Activated CD4-positive, alpha-beta memory T cell treated with anti-CD3 and anti-CD28 coated beads for 36 hours (primary cell): ENCODE results near the gene PSMC3IP. TPM values are rescaled to one million over a fixed set of nuclear protein-coding genes. Genes with fewer than 3 reads are reported as not detected.
"Not testable (repeated sequence)": the region's sequence is repeated elsewhere in the genome, so short reads cannot be mapped to it uniquely, and the experiment has no call there.

Experiments used
- CTCF ChIA-PET: fragments of 350-600 bp; sonication (Branson Sonifier 250); formaldehyde crosslinking; loops from one replicate; lab custom pipeline; 2021; ENCODE audit warnings: antibody characterized with exemption, inconsistent platforms; lab: Charles Lee
- POLR2A ChIA-PET: fragments of 350-600 bp; sonication (Branson Sonifier 250); formaldehyde crosslinking; loops from one replicate; lab custom pipeline; 2021; ENCODE audit warnings: antibody characterized with exemption; lab: Charles Lee
- DNase-seq: peaks from one replicate; pipeline ENCODE4 v3.0.0-alpha.2; 2020
- H3K27ac Mint-ChIP-seq: one replicate; pipeline ENCODE4 v1.8.0; 2021; ENCODE audit warnings: mixed read lengths
- H3K27me3 Mint-ChIP-seq: one replicate; pipeline ENCODE4 v1.8.0; 2021; ENCODE audit warnings: mixed read lengths
- H3K36me3 Mint-ChIP-seq: one replicate; pipeline ENCODE4 v1.8.0; 2021; ENCODE audit warnings: mixed read lengths
- H3K4me1 Mint-ChIP-seq: one replicate; pipeline ENCODE4 v1.8.0; 2021; ENCODE audit warnings: low read depth, mixed read lengths
- H3K4me3 Mint-ChIP-seq: one replicate; pipeline ENCODE4 v1.8.0; 2021; ENCODE audit warnings: mild to moderate bottlenecking, mixed read lengths
- H3K9me3 Mint-ChIP-seq: one replicate; pipeline ENCODE4 v1.8.0; 2021; ENCODE audit warnings: mixed read lengths
- intact Hi-C: fragments of 100-400 bp; cut with micrococcal nuclease; formaldehyde crosslinking; loops from one replicate; pipeline ENCODE4 v1.15.1; 2023
- total RNA-seq, 2 experiments: library from RNA; stranded (reverse); gene quantifications; one replicate each; pipeline ENCODE4 v1.2.3, GENCODE V29; 2021

The PSMC3IP gene
- total RNA-seq, 2 experiments from 2014 or later: 26.4 to 29.4 TPM

DNA sequence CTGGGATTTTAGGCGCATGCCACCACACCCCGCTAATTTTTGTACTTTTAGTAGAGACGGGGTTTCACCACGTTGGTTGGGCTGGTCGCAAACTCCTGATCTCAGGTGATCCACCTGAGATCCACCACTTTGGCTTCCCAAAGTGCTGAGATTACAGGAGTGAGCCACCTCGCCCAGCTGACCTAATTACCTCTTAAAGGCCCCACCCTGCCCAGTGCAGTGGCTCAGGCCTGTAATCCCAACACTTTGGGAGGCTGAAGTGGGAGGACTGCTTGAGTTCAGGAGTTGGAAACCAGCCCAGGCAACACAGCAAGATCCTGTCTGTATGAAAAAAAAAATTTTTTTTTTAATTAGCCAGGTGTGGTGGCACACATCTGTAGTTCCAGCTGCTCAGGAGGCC is 18.5 kb downstream of the PSMC3IP start:
- Mint-ChIP-seq H3K36me3 (peaks cover 7% of the 10 kb centered on the region), H3K9me3 (no peaks in the 10 kb centered on the region), H3K4me3 (no peak overlapping the region), H3K27me3 (no peaks in the 10 kb centered on the region), H3K4me1 (peaks cover 29% of the 10 kb centered on the region), H3K27ac (no peak overlapping the region)
- intact Hi-C loops: no loop called here
- no peak for DNase-seq
- POLR2A ChIA-PET: interaction anchor here (0.9 kb wide), 1 partner anchor 22 kb away, joined by 5 read pairs; no protein-coding TSS in a partner anchor
- CTCF ChIA-PET: interaction anchor here (1.0 to 2.1 kb wide), 4 partner anchors 10 to 41 kb away, joined by 3 to 9 read pairs (median 4); partner anchors contain the start of gene PSMC3IP

DNA sequence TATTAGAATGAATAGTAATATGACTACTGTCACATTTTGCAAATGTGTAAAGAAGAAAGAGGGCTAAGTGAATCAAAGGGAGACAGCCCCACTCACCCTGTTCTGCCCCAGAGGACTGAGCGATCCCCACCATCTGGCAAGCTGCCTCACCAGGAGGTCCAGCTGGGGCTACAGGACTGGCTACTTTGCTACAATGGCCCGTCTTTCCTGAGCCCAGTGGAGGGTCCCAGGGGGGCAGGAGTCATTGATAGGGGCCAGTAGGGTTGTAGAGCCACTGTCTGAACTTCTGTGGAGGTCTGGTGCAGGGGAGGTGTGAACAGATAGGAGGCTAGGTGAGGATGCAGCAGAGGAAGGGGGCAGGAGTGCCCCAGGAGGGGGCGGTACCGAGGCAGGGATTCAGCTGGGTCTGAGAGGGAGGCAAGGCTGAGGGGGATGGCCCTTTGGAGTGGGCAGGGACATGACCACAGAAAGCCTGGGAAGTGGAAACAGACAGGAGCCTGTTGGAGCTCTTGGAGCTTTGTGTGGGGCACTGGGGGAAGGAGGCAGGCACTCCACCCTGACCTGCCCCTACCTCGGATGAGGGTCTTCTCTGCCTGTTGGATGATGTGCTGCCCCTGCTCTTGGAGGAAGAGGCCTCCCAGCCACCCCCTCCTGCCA is 21.4 kb downstream of the PSMC3IP start:
- intact Hi-C loops, H3K27ac Mint-ChIP-seq, DNase-seq, H3K9me3 Mint-ChIP-seq, CTCF ChIA-PET, H3K27me3 Mint-ChIP-seq, H3K36me3 Mint-ChIP-seq, H3K4me3 Mint-ChIP-seq, POLR2A ChIA-PET: not testable (repeated sequence)
- H3K4me1 Mint-ChIP-seq: peaks cover 13% of the 10 kb centered on the region

DNA sequence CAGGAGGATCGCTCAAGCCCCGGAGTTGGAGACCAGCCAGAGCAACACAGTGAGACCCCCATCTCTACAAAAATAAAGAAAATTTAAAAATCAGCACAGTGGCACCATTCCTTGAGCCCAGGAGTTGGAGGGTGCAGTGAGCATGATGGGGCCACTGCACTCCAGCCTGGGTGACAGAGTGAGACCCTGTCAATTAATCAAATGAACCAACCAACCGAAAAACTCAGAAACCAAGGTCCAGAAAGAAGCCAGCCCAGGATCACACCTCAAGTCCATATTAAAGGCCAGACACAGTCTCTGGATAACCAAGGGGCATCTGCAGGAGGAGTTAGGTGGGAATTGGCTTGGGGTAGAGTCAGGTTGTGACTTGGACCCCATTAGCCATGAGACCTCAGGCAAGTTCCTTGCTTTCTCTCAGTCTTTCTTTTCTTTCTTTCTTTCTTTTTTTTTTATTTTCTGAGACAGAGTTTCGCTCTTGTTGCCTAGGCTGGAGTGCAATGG is 22.4 kb downstream of the PSMC3IP start:
- peak overlapping the region; percentile 87 for H3K4me3 Mint-ChIP-seq

DNA sequence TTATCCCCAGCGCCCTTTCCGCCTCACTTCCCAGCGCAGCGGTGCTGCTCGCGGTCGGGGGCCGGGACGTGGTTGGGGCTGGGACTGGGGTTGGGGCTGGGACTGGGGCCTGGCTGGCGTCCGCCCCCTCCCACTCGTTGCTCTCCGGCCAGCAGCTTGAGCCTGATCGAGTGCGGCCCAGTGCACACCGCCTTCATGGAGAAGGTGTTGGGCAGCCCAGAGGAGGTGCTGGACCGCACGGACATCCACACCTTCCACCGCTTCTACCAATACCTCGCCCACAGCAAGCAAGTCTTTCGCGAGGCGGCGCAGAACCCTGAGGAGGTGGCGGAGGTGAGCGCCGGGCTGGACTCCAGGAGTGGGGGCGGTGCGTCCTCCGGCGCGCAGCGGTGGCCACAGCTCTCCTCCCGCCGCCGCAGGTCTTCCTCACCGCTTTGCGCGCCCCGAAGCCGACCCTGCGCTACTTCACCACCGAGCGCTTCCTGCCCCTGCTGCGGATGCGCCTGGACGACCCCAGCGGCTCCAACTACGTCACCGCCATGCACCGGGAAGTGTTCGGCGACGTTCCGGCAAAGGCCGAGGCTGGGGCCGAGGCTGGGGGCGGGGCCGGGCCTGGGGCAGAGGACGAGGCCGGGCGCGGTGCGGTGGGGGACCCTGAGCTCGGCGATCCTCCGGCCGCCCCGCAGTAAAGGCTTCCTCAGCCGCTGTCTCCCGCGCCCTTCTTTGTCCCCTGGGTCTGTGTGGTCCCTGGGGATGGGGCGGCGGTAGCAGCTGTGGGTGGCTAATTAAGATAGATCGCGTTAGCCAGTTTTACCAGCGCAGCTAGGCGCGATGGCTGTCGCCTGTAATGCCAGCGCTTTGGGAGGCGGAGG is 23.0 kb downstream of the PSMC3IP start:
- CTCF ChIA-PET: interaction anchor here (0.8 to 2.2 kb wide), 10 partner anchors 12 to 209 kb away, joined by 3 to 10 read pairs (median 4); partner anchors contain the start of genes MLX, NAGLU and PSMC3IP
- DNase-seq: peak; percentile 86
- Mint-ChIP-seq H3K4me1 (peaks cover 9% of the 10 kb centered on the region), H3K4me3 (peak overlapping the region; percentile 87), H3K27me3 (no peaks in the 10 kb centered on the region), H3K9me3 (no peaks in the 10 kb centered on the region), H3K27ac (peak overlapping the region; percentile 85), H3K36me3 (no peaks in the 10 kb centered on the region)
- intact Hi-C loops: no loop called here
- POLR2A ChIA-PET: interaction anchor here (0.6 to 1.5 kb wide), 8 partner anchors 9 to 51 kb away, joined by 3 to 6 read pairs (median 3); partner anchors contain the start of genes MLX, NAGLU and PSMC3IP

More for the DNA sequence above, 22.4 kb downstream of the PSMC3IP start:
- ChIA-PET POLR2A (interaction anchor here (0.6 to 1.5 kb wide), 6 partner anchors 13 to 50 kb away, joined by 3 to 6 read pairs (median 4); partner anchors contain the start of genes NAGLU and PSMC3IP), CTCF (interaction anchor here (0.8 to 2.2 kb wide), 7 partner anchors 11 to 209 kb away, joined by 3 to 10 read pairs (median 6); partner anchors contain the start of genes MLX, NAGLU and PSMC3IP)
- no peaks in the 10 kb centered on the region for H3K9me3 Mint-ChIP-seq
- intact Hi-C loops: no loop called here
- no peak for DNase-seq
- no peaks in the 10 kb centered on the region for H3K27me3 Mint-ChIP-seq
- no peaks in the 10 kb centered on the region for H3K36me3 Mint-ChIP-seq
- H3K4me1 Mint-ChIP-seq: peaks cover 9% of the 10 kb centered on the region
- H3K27ac Mint-ChIP-seq: peak overlapping the region; percentile 85

DNA sequence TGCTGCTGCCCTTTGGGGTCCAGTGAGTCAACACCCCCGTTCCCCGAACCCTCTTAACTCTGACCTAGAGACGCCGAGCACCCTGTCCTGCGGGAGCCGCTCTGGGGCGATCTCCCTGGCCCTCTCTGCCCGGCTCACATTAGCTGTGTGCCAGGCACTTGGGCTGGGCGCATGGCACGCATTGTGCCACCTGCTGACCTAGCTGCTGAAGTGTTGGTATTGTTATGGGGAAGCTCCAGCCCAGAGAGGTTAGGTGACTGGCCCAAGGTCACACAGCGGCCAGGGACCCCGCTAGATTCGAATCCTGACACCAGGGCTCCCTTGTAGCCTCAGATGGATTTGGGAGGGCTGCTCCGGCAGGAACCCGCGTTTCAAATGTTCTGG is 23.7 kb downstream of the PSMC3IP start:
- Mint-ChIP-seq H3K9me3 (no peaks in the 10 kb centered on the region), H3K4me1 (peaks cover 14% of the 10 kb centered on the region), H3K36me3 (no peaks in the 10 kb centered on the region), H3K27ac (peak overlapping the region; percentile 85), H3K27me3 (no peaks in the 10 kb centered on the region), H3K4me3 (peak overlapping the region; percentile 87)
- intact Hi-C loops: no loop called here
- ChIA-PET POLR2A (interaction anchor here (0.8 to 1.5 kb wide), 4 partner anchors 9 to 18 kb away, joined by 3 to 6 read pairs (median 4); partner anchors contain the start of genes MLX and NAGLU), CTCF (interaction anchor here (0.9 to 2.2 kb wide), 8 partner anchors 12 to 36 kb away, joined by 3 to 10 read pairs (median 6); partner anchors contain the start of genes MLX, NAGLU and PSMC3IP)
- DNase-seq: peak; percentile 37

DNA sequence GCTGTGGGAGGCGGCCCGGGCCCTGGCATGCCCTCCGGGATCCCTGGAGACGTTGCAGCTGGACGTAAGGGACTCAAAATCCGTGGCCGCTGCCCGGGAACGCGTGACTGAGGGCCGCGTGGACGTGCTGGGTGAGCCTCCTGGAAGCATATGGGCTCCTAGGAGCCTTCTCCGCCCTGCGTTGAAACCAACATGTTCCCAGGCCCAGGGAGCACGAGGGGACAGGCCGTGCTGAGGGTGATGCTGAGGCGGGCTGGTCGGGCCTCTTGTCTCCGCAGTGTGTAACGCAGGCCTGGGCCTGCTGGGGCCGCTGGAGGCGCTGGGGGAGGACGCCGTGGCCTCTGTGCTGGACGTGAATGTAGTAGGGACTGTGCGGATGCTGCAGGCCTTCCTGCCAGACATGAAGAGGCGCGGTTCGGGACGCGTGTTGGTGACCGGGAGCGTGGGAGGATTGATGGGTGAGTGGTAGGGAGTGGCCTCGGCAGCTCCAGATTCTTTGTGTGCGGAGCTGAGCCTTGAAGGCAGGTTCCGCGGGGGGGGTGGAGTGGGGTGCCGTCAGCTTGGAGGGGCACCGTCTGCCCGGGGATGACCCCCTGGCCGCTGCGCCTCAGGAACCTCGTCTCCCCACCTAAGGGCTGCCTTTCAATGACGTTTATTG is 24.2 kb downstream of the PSMC3IP start:
- Mint-ChIP-seq H3K27ac (peak overlapping the region; percentile 13), H3K4me3 (peak overlapping the region; percentile 87), H3K4me1 (peaks cover 15% of the 10 kb centered on the region), H3K36me3 (no peaks in the 10 kb centered on the region), H3K27me3 (no peaks in the 10 kb centered on the region), H3K9me3 (no peaks in the 10 kb centered on the region)
- ChIA-PET POLR2A (interaction anchor here (0.9 kb wide), 2 partner anchors 10 to 13 kb away, joined by 3 read pairs; partner anchors contain the start of gene MLX), CTCF (interaction anchor here (0.9 to 2.2 kb wide), 4 partner anchors 14 to 36 kb away, joined by 3 to 10 read pairs (median 6); partner anchors contain the start of gene PSMC3IP)
- intact Hi-C loops: no loop called here
- no peak for DNase-seq

DNA sequence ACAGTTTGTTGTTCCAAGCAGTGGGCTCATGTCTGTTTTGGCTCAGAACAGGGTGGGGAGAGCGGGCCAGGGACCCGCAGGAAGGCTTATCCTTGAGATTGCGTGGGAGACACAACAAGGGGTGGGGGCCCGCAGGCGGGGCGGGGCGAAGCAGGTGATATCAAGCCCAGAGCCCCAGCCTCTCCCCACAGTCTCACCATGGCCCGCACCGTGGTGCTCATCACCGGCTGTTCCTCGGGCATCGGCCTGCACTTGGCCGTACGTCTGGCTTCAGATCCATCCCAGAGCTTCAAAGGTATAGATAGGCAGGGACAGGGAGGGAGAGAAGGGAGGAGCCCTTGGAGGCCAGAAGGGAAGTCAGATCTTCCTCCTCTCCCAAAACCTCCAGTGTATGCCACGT is 24.8 kb downstream of the PSMC3IP start, which contains the start of gene HSD17B1:
Gene HSD17B1, plus strand, starts transcription at position 188 of the 400 bp plus-strand sequence. Its CDS starts 11 bp downstream, at position 199.
- H3K9me3 Mint-ChIP-seq, CTCF ChIA-PET, DNase-seq, H3K27me3 Mint-ChIP-seq, intact Hi-C loops, H3K36me3 Mint-ChIP-seq: not testable (repeated sequence)
- peak within 1 kb of the TSS; percentile 87 for H3K4me3 Mint-ChIP-seq
- H3K4me1 Mint-ChIP-seq: peaks cover 15% of the 10 kb centered on the region
- POLR2A ChIA-PET: interaction anchor here (0.9 kb wide), 1 partner anchor 10 kb away, joined by 3 read pairs; no protein-coding TSS in a partner anchor
- H3K27ac Mint-ChIP-seq: peak within 1 kb of the TSS; percentile 13

DNA sequence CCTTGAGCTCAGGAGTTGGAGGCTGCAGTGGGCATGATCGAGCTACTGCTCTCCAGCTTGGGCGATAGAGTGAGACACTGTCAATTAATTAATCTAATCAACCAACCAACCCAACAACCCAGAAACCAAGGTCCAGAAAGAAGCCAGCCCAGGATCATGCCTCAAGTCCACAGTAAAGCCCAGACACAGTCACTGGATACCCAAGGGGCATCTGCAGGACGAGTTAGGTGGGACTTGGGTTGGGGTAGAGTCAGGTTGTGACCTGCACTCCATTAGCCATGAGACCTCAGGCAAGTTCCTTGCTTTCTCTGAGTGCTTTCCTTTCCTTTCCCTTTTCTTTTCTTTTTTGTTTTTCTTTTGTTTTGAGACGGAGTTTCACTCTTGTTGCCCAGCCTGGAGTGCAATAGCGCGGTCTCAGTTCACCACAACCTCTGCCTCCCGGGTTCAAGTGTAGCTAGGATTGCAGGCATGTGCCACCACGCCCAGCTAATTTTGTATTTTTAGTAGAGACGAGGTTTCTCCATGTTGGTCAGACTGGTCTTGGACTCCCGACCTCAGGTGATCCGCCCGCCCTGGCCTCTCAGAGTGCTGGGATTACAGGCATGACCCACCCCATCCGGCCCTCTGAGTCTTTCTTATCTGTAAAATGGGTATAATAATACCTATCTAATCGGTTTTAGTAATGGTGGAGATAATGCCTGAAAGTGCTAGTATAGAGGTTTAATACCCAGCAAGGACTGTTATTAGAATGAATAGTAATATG is 28.4 kb downstream of the PSMC3IP start:
- Mint-ChIP-seq H3K27ac (no peak overlapping the region), H3K4me3 (no peak overlapping the region), H3K27me3 (no peaks in the 10 kb centered on the region), H3K9me3 (no peaks in the 10 kb centered on the region), H3K36me3 (no peaks in the 10 kb centered on the region), H3K4me1 (peaks cover 13% of the 10 kb centered on the region)
- no peak for DNase-seq
- intact Hi-C loops: no loop called here
- ChIA-PET CTCF (interaction anchor here (0.7 to 1.6 kb wide), 9 partner anchors 11 to 127 kb away, joined by 3 to 9 read pairs (median 4); partner anchors contain the start of genes CAVIN1, NAGLU and PSMC3IP), POLR2A (no interaction called here)

DNA sequence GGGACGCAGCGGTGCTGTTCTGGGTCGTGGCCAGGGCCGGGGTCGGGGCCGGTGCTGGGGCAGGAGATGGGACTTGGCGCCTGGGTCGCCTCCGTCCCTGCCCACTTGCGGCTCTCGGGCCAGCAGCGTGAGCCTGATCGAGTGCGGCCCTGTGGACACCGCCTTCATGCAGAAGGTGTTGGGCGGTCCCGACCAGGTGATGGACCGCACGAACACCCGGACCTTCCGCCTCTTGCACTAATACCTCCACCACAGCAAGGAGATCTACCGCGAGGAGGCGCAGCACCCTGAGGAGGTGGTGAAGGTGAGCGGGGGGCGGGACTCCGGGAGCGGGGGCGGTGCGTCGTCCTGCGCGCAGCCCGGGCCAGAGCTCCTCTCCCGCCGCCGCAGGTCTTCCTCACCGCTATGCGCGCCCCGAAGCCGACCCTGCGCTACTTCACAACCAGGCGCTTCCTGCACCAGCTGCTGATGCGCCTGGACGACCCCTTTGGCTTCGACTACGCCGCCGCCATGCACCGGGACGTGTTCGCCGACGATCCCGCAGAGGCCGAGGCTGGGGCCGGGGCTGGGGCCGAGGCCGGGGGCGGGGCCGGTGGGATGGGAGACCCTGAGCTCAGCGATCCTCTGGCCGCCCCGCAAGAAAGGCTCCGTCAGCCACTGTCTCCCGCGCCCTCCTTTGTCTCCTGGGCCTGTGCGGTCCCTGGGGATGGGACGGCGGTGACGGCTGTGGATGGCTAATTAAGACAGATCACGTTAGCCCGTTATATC is 29.3 kb downstream of the PSMC3IP start:
- intact Hi-C loops: no loop called here
- Mint-ChIP-seq H3K27ac (no peak overlapping the region), H3K27me3 (no peaks in the 10 kb centered on the region), H3K36me3 (no peaks in the 10 kb centered on the region), H3K9me3 (no peaks in the 10 kb centered on the region), H3K4me3 (peak overlapping the region; percentile 29), H3K4me1 (peaks cover 7% of the 10 kb centered on the region)
- ChIA-PET POLR2A (no interaction called here), CTCF (interaction anchor here (0.5 to 1.6 kb wide), 14 partner anchors 11 to 1359 kb away, joined by 3 to 9 read pairs (median 3); partner anchors contain the start of genes CAVIN1, MPP2, NAGLU and PSMC3IP)
- peak; percentile 89 for DNase-seq

DNA sequence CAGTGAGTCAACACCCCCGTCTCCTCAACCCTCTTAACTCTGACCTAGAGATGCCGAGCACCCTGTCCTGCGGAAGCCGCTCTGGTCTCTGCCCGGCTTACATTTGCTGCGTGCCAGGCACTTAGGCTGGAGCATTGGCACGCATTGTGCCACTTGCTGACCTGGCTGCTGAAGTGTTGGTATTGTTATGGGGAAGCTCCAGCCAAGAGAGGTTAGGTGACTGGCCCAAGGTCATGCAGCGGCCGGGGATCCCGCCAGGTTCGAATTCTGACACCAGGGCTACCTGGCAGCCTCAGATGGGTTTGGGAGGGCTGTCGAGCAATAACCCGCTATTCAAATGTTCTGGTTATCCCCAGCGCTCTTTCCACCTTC is 29.8 kb downstream of the PSMC3IP start:
- Mint-ChIP-seq H3K27me3 (no peaks in the 10 kb centered on the region), H3K27ac (no peak overlapping the region), H3K36me3 (no peaks in the 10 kb centered on the region), H3K4me1 (peaks cover 6% of the 10 kb centered on the region), H3K4me3 (no peak overlapping the region), H3K9me3 (no peaks in the 10 kb centered on the region)
- intact Hi-C loops: no loop called here
- POLR2A ChIA-PET: no interaction called here
- no peak for DNase-seq
- CTCF ChIA-PET: interaction anchor here (0.9 to 1.6 kb wide), 7 partner anchors 12 to 214 kb away, joined by 3 to 9 read pairs (median 3); partner anchors contain the start of genes NAGLU, PSMC3IP and RAMP2
